ENCODE data around the gene SAP130.

The SAP130 gene

GRCh38 chr2:127897531-127898211 lies 130.2 kb downstream of the SAP130 start:
- no peak overlapping the region for H3K27ac ChIP-seq
- TF ChIP-seq ZFX (IDR thresholded peaks at IDR 0.05; ENCODE audit: borderline replicate concordance) (no peak), CTCF (IDR thresholded peaks at IDR 0.05) (no peak)

- no peak for TF ChIP-seq ZFX (IDR thresholded peaks at IDR 0.05; ENCODE audit: borderline replicate concordance)
- TF ChIP-seq CTCF (IDR thresholded peaks at IDR 0.05), result no peak
Measured at GRCh38 chr2:127893494-127893893, 134.4 kb downstream of the SAP130 start.

DNA sequence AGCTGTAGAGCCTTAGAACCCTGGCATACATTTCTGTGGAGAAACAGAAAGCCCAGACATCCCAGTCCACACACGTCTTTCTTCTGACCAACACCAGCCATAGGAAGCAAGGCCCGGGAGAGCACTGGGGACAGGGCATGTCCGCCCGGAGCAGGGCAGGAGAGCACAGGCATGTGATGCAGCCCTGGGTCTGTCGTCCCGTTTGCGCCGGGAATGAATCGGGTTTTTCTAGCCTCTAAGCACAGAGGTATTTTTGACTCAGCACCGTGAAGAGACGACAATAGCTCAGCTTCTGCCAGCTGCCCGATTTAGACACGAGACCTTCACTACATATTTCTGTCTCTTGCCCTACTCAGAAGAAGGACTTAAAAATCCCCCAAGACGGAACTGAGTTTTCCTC lies 134.8 kb downstream of the SAP130 start:
- H3K27ac ChIP-seq, result no peak overlapping the region
- TF ChIP-seq ZFX (IDR thresholded peaks at IDR 0.05; ENCODE audit: borderline replicate concordance), result no peak
- no peak for TF ChIP-seq CTCF (IDR thresholded peaks at IDR 0.05)

More at GRCh38 chr2:127893494-127893893, 134.4 kb downstream of the SAP130 start:
- no peak overlapping the region for H3K27ac ChIP-seq

GRCh38 chr2:127891811-127892210 lies 136.0 kb downstream of the SAP130 start:
- TF ChIP-seq CTCF (IDR thresholded peaks at IDR 0.05) (no peak), ZFX (IDR thresholded peaks at IDR 0.05; ENCODE audit: borderline replicate concordance) (no peak)
- H3K27ac ChIP-seq, result no peak overlapping the region

Data from 22Rv1 (cell line).